B cell (primary cell): ENCODE data around the gene TMBIM4.

ENCODE experiments used
- EZH2 ChIP-seq: IDR thresholded peaks from 2 replicates; pipeline ENCODE4 v1.6.1; 2012; ENCODE audit warnings: borderline replicate concordance, low read depth, mild to moderate bottlenecking, moderate library complexity, low read length; ENCODE audit not compliant: insufficient read depth, poor library complexity, severe bottlenecking
- TF ChIP-seq, protein P1 (sequence below): fragments of 200-600 bp; IDR thresholded peaks from one replicate; pipeline ENCODE4 v1.8.0; 2022; ENCODE audit warnings: antibody characterized with exemption, mild to moderate bottlenecking

DNA sequence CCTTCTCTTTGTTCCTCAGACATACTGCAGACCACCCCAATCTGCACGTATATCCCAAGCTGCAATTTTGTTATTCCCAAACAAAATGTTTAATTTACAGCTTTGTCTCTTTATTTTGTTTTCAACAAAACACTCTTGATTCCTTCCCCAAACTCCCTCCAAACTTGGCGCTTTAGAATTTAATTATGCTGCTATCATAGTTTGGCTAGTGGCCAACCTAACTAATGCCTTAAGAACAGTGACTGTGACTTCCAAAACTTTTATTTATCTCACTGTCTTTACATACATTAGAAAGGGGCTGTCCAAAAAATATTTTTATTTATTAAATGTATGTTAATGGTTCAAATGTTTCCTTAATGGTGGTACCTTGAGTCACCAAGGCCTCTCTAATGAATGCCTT is 7.1 kb downstream of the TMBIM4 start:
- no peak for TF ChIP-seq EZH2
- TF ChIP-seq, protein P1, sequence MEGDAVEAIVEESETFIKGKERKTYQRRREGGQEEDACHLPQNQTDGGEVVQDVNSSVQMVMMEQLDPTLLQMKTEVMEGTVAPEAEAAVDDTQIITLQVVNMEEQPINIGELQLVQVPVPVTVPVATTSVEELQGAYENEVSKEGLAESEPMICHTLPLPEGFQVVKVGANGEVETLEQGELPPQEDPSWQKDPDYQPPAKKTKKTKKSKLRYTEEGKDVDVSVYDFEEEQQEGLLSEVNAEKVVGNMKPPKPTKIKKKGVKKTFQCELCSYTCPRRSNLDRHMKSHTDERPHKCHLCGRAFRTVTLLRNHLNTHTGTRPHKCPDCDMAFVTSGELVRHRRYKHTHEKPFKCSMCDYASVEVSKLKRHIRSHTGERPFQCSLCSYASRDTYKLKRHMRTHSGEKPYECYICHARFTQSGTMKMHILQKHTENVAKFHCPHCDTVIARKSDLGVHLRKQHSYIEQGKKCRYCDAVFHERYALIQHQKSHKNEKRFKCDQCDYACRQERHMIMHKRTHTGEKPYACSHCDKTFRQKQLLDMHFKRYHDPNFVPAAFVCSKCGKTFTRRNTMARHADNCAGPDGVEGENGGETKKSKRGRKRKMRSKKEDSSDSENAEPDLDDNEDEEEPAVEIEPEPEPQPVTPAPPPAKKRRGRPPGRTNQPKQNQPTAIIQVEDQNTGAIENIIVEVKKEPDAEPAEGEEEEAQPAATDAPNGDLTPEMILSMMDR, result no peak
